HG02759 (cell line): ENCODE measurements around the gene ZNF185.

ENCODE experiments used
- ATAC-seq: cut with Tn5 transposase; IDR thresholded peaks from one replicate; pipeline ENCODE4 v1.9.1; 2021; ENCODE audit warnings: mild to moderate bottlenecking, moderate library complexity; ENCODE audit not compliant: unreplicated experiment

ZNF185 gene

GRCh38 chrX:152897222-152898131 is at the start of gene ZNF185:
Gene ZNF185, plus strand, starts transcription at chrX:152898067. Its CDS starts 16,423 bp downstream, at chrX:152914490.
- ATAC-seq = no peak

GRCh38 chrX:152850465-152850864 is 47.4 kb upstream of the ZNF185 start:
- no peak for ATAC-seq

GRCh38 chrX:152853986-152854385 is 43.9 kb upstream of the ZNF185 start:
- no peak for ATAC-seq

- ATAC-seq = no peak
These were observed 36.8 kb upstream of the ZNF185 start for GRCh38 chrX:152861116-152861515.

- no peak for ATAC-seq
These were observed 36.0 kb upstream of the ZNF185 start for GRCh38 chrX:152861826-152862225.

- no peak for ATAC-seq
These were observed 32.5 kb upstream of the ZNF185 start for GRCh38 chrX:152865232-152865920.

- no peak for ATAC-seq
These were observed 31.5 kb upstream of the ZNF185 start for GRCh38 chrX:152866386-152866785.

- ATAC-seq = no peak
These were observed 27.9 kb upstream of the ZNF185 start for GRCh38 chrX:152869972-152870371.

GRCh38 chrX:152871260-152871659 is 26.6 kb upstream of the ZNF185 start:
- no peak for ATAC-seq

- no peak for ATAC-seq
These were observed 25.3 kb upstream of the ZNF185 start for GRCh38 chrX:152872522-152872921.

- no peak for ATAC-seq
These were observed 24.5 kb upstream of the ZNF185 start for GRCh38 chrX:152873361-152873760.

GRCh38 chrX:152876931-152877840 is 20.7 kb upstream of the ZNF185 start:
- ATAC-seq = no peak

- no peak for ATAC-seq
These were observed 18.7 kb upstream of the ZNF185 start for GRCh38 chrX:152878976-152879755.

GRCh38 chrX:152881289-152881688 is 16.6 kb upstream of the ZNF185 start:
- no peak for ATAC-seq

- no peak for ATAC-seq
These were observed 13.7 kb upstream of the ZNF185 start for GRCh38 chrX:152884171-152884570.

GRCh38 chrX:152886716-152887115 is 11.2 kb upstream of the ZNF185 start:
- ATAC-seq = no peak

- no peak for ATAC-seq
These were observed 5.4 kb upstream of the ZNF185 start for GRCh38 chrX:152892499-152892898.

- no peak for ATAC-seq
These were observed 4.6 kb upstream of the ZNF185 start for GRCh38 chrX:152892999-152893891.

- ATAC-seq = no peak
These were observed 3.8 kb upstream of the ZNF185 start for GRCh38 chrX:152893980-152894610.
